HepG2 (cell line): ENCODE results near the gene TAB3. TPM values are rescaled to one million over a fixed set of nuclear protein-coding genes. Genes with fewer than 3 reads are reported as not detected.

Source experiments
- ATAC-seq: fragments of 200-7000 bp; cut with Tn5 transposase; 3 replicates; pipeline ENCODE4 v1.9.1; 2020; ENCODE audit warnings: mild to moderate bottlenecking, moderate library complexity
- BruUV-seq: library from RNA; stranded (reverse); fragments of 400-500 nt; replicated peaks from 2 replicates; lab custom pipeline; 2021; lab: Mats Ljungman, UMichigan
- CTCF ChIA-PET: fragments of 300-600 bp; formaldehyde crosslinking; extraction: SDS; loops from one replicate; lab custom pipeline; 2021; ENCODE audit warnings: low total read pairs, inconsistent platforms, low intra/inter-chr PET ratio; lab: Yijun Ruan, JAX
- POLR2A ChIA-PET: fragments of 350-600 bp; sonication (Branson Sonifier 250); formaldehyde crosslinking; loops from one replicate; lab custom pipeline; 2020; ENCODE audit warnings: antibody characterized with exemption, inconsistent platforms; lab: Yijun Ruan, JAX
- DNase-seq: peaks from one replicate; pipeline ENCODE4 v3.0.0-alpha.2; 2015; ENCODE audit warnings: low spot score
- FAIRE-seq: peaks from 3 replicates; lab custom pipeline; 2011; peaks lifted over from hg19 to GRCh38; lab: Jason Lieb, UNC
- H2AFZ ChIP-seq: one replicate; pipeline ENCODE4 v1.6.1; 2011; ENCODE audit warnings: low read length, inconsistent platforms
- H3K27ac ChIP-seq: fragments of 300-600 bp; 3 replicates; pipeline ENCODE4 v1.8.0; 2011; ENCODE audit warnings: mixed run types, mild to moderate bottlenecking, mixed read lengths, low read length, inconsistent platforms; ENCODE audit not compliant: insufficient read depth; ENCODE audit errors: extremely low read length
- H3K27me3 ChIP-seq, 2 experiments: fragments of 200-600 bp in 1 of 2; 2 replicates in 1 of 2; 3 replicates in 1 of 2; pipeline versions ENCODE4 v1.6.0 to v1.8.0; 2011; ENCODE audit warnings: low read length in 2 of 2, mild to moderate bottlenecking in 2 of 2, moderate library complexity in 2 of 2, inconsistent platforms in 1 of 2; ENCODE audit not compliant: insufficient read depth in 2 of 2, control insufficient read depth in 1 of 2
- H3K36me3 ChIP-seq, 2 experiments: fragments of 200-600 bp in 1 of 2; replicated peaks in 1 of 2; 2 replicates in 1 of 2; 3 replicates in 1 of 2; pipeline versions ENCODE4 v1.5.1 to v1.8.0; 2011; ENCODE audit warnings: low read length in 2 of 2, inconsistent platforms in 1 of 2; ENCODE audit not compliant: insufficient read depth in 2 of 2, control insufficient read depth in 1 of 2
- H3K4me1 ChIP-seq: 2 replicates; pipeline ENCODE4 v1.5.1; 2012; ENCODE audit warnings: low read length, inconsistent platforms; ENCODE audit not compliant: insufficient read depth
- H3K4me2 ChIP-seq: 2 replicates; pipeline ENCODE4 v1.6.0; 2011; ENCODE audit warnings: low read depth, low read length, inconsistent platforms
- H3K4me3 ChIP-seq, 3 experiments: fragments of 200-600 bp in 1 of 3; sonication (generic), shearing (Covaris generic) in 1 of 3; replicated peaks in 1 of 3; 2 replicates each; pipeline ENCODE4 v1.5.1; 2011 to 2016; ENCODE audit warnings: low read length in 3 of 3, inconsistent platforms in 2 of 3, low read depth in 2 of 3, mild to moderate bottlenecking in 2 of 3, control low read depth in 1 of 3, mixed read lengths in 1 of 3; ENCODE audit not compliant: insufficient read depth in 1 of 3
- H3K79me2 ChIP-seq: one replicate; pipeline ENCODE4 v1.6.1; 2011; ENCODE audit warnings: low read length, inconsistent platforms; ENCODE audit not compliant: insufficient read depth
- H3K9ac ChIP-seq: 2 replicates; pipeline ENCODE4 v1.6.0; 2011; ENCODE audit warnings: mild to moderate bottlenecking, low read depth, low read length, inconsistent platforms; ENCODE audit not compliant: insufficient read depth
- H3K9me3 ChIP-seq: 2 replicates; pipeline ENCODE4 v1.5.1; 2012; ENCODE audit warnings: mild to moderate bottlenecking, low read length
- H4K20me1 ChIP-seq: 2 replicates; pipeline ENCODE4 v1.6.0; 2011; ENCODE audit warnings: inconsistent platforms, mild to moderate bottlenecking, low read length, moderate library complexity; ENCODE audit not compliant: insufficient read depth
- CBX2 ChIP-seq, 2 experiments: fragments of 200-600 bp in 1 of 2; sonication (generic); formaldehyde crosslinking in 1 of 2; IDR thresholded peaks; 2 replicates each; pipeline versions ENCODE4 v1.7.0 to v1.8.1; 2018 to 2022; ENCODE audit warnings: low read depth in 2 of 2, low read length in 1 of 2, mild to moderate bottlenecking in 1 of 2, missing genetic modification reagents in 1 of 2
- EP300 ChIP-seq, 3 experiments: sonication (generic) in 1 of 3; formaldehyde crosslinking in 1 of 3; IDR thresholded peaks; 2 replicates each; pipeline versions ENCODE4 v1.5.1 to v1.6.1; 2011 to 2020; ENCODE audit warnings: low read depth in 2 of 3, low read length in 2 of 3, borderline replicate concordance in 1 of 3, improper control_type of control experiment in 1 of 3, mild to moderate bottlenecking in 1 of 3, missing genetic modification reagents in 1 of 3, moderate library complexity in 1 of 3
- IKZF5 ChIP-seq: IDR thresholded peaks from 2 replicates; pipeline ENCODE4 v1.6.1; 2018; ENCODE audit warnings: missing genetic modification reagents, mild to moderate bottlenecking, missing compliant biosample characterization
- KDM2A ChIP-seq: sonication (generic); formaldehyde crosslinking; IDR thresholded peaks from 2 replicates; pipeline ENCODE4 v1.4.0; 2020; ENCODE audit warnings: low read depth, missing genetic modification reagents, borderline replicate concordance
- NCOA5 ChIP-seq: sonication (generic); formaldehyde crosslinking; IDR thresholded peaks from 2 replicates; pipeline ENCODE4 v1.4.0; 2020; ENCODE audit warnings: missing genetic modification reagents
- NR2F2 ChIP-seq: IDR thresholded peaks from 2 replicates; pipeline ENCODE4 v1.6.1; 2012; ENCODE audit warnings: low read depth, inconsistent platforms, borderline replicate concordance
- PAF1 ChIP-seq: IDR thresholded peaks from 2 replicates; pipeline ENCODE4 v1.6.1; 2016; ENCODE audit warnings: missing genetic modification reagents, missing compliant biosample characterization
- RARA ChIP-seq: IDR thresholded peaks from 2 replicates; pipeline ENCODE4 v1.6.1; 2016; ENCODE audit warnings: missing genetic modification reagents, missing compliant biosample characterization
- RXRB ChIP-seq: IDR thresholded peaks from 2 replicates; pipeline ENCODE4 v1.6.1; 2016; ENCODE audit warnings: borderline replicate concordance, missing genetic modification reagents, missing compliant biosample characterization
- SOX6 ChIP-seq, 2 experiments: fragments of 450-650 bp in 1 of 2; sonication (generic) in 1 of 2; formaldehyde crosslinking in 1 of 2; IDR thresholded peaks; 2 replicates each; pipeline versions ENCODE4 v1.4.0 to v1.6.1; 2017 to 2020; ENCODE audit warnings: antibody characterized with exemption in 1 of 2, mild to moderate bottlenecking in 1 of 2, missing genetic modification reagents in 1 of 2
- ZNF12 ChIP-seq: sonication (generic); formaldehyde crosslinking; IDR thresholded peaks from 2 replicates; pipeline ENCODE4 v1.5.0; 2020; ENCODE audit warnings: missing genetic modification reagents
- ZNF17 ChIP-seq: sonication (generic); formaldehyde crosslinking; IDR thresholded peaks from 2 replicates; pipeline ENCODE4 v1.5.0; 2020; ENCODE audit warnings: mild to moderate bottlenecking, missing genetic modification reagents
- ZNF282 ChIP-seq: fragments of 450-650 bp; IDR thresholded peaks from 2 replicates; pipeline ENCODE4 v1.6.1; 2018; ENCODE audit not compliant: partially characterized antibody
- ZNF569 ChIP-seq: sonication (generic); formaldehyde crosslinking; IDR thresholded peaks from 2 replicates; pipeline ENCODE4 v1.5.0; 2020; ENCODE audit warnings: mild to moderate bottlenecking, missing genetic modification reagents, moderate library complexity, borderline replicate concordance
- ZNF788 ChIP-seq: sonication (generic); formaldehyde crosslinking; IDR thresholded peaks from 2 replicates; pipeline ENCODE4 v1.5.0; 2020; ENCODE audit warnings: mild to moderate bottlenecking, missing genetic modification reagents, borderline replicate concordance
- WGBS: methylation state at CpG from one replicate; pipeline ENCODE4 v1.1.6; 2017; ENCODE audit warnings: low lambda C conversion rate; 5-methylcytosine and 5-hydroxymethylcytosine counted together
- in situ Hi-C: cut with HindIII; loops from 2 replicates; pipeline ENCODE4 v1.10.0; 2017; ENCODE audit warnings: low pct_unique_long_range_greater_than_20kb; ENCODE audit not compliant: extremely low pct_ligation_motif_present
- intact Hi-C: fragments of 100-400 bp; cut with micrococcal nuclease; formaldehyde crosslinking; loops from one replicate; pipeline ENCODE4 v1.10.0; 2022; ENCODE audit not compliant: unreplicated experiment
- polyA plus RNA-seq, 8 experiments: library from polyadenylated mRNA; depleted of rRNA in 3 of 8; stranded (reverse) in 7 of 8; unstranded in 1 of 8; fragments of >200 nt; fragmentation: Illumina TruSeq in 4 of 8; extraction: Trizol in 4 of 8; gene quantifications; 2 replicates each; pipeline versions ENCODE4 v1.2.1 to v1.2.3, GENCODE V29; 2011 to 2016; ENCODE audit warnings: low read depth in 4 of 8, missing spikeins in 1 of 8, mixed read lengths in 1 of 8; ENCODE audit not compliant: insufficient read depth in 1 of 8
- total RNA-seq, 5 experiments: library from RNA; depleted of rRNA; stranded (reverse); fragments of >200 nt; fragmentation: Illumina TruSeq; extraction: Trizol; gene quantifications; 2 replicates each; pipeline ENCODE4 v1.2.3, GENCODE V29; 2016; ENCODE audit warnings: low read depth in 1 of 5
- TF ChIP-seq, protein P1 (sequence below): sonication (generic); formaldehyde crosslinking; conservative IDR thresholded peaks from 2 replicates; pipeline ENCODE4 v1.4.0; 2020; ENCODE audit warnings: missing genetic modification reagents
- TF ChIP-seq, protein P2 (sequence below): IDR thresholded peaks from 2 replicates; pipeline ENCODE4 v1.6.1; 2016; ENCODE audit warnings: control low read depth
- TF ChIP-seq, protein P3 (sequence below): sonication (generic); formaldehyde crosslinking; IDR thresholded peaks from 2 replicates; pipeline ENCODE4 v1.4.0; 2020; ENCODE audit warnings: missing genetic modification reagents

The TAB3 gene
- total and polyA plus RNA-seq, 2 of the 13 experiments (the other 11 are each of a cell fraction or from before 2014, with no cell fraction given): 27.2 to 59.8 TPM

GRCh38 chrX:30876367-30876766, 12.7 kb downstream of the TAB3 start:
- H3K4me3 ChIP-seq: peak overlapping the region in 1 of 3 experiments; percentile 43; a peak in 2 of 6 replicates
- FAIRE-seq: peak; percentile 96
- TF ChIP-seq NCOA5 (CRISPR knock-in tag) (no peak), IKZF5 (CRISPR knock-in tag) (no peak), ZNF17 (no peak), KDM2A (CRISPR knock-in tag) (no peak), RARA (peak; percentile 82), ZNF788 (CRISPR knock-in tag) (no peak; the same call in 1 of the 2 replicates), ZNF569 (no peak), ZNF12 (CRISPR knock-in tag) (no peak), RXRB (CRISPR knock-in tag) (0 out of 2 replicates have a peak, but pooled peaks have one; percentile 34), ZNF282 (no peak), SOX6 (IDR thresholded peaks at IDR 0.05) (no peak), SOX6 (CRISPR knock-in tag; IDR thresholded peaks at IDR 0.05) (peak; percentile 44; the same call in 1 of the 2 replicates), EP300 (IDR thresholded peaks at IDR 0.05; ENCODE audit: low read depth in 2 of 2, low read length in 2 of 2) (peak in 1 of 2 experiments; percentile 56; a peak in 2 of 4 replicates), EP300 (CRISPR knock-in tag; IDR thresholded peaks at IDR 0.05; ENCODE audit: borderline replicate concordance) (0 out of 2 replicates have a peak, but pooled peaks have one; percentile 17), CBX2 (IDR thresholded peaks at IDR 0.05; ENCODE audit: low read depth, low read length) (no peak), CBX2 (CRISPR knock-in tag; IDR thresholded peaks at IDR 0.05; ENCODE audit: low read depth) (no peak), PAF1 (CRISPR knock-in tag) (no peak), NR2F2 (0 out of 2 replicates have a peak, but pooled peaks have one; percentile 37)
- TF ChIP-seq, protein P1, sequence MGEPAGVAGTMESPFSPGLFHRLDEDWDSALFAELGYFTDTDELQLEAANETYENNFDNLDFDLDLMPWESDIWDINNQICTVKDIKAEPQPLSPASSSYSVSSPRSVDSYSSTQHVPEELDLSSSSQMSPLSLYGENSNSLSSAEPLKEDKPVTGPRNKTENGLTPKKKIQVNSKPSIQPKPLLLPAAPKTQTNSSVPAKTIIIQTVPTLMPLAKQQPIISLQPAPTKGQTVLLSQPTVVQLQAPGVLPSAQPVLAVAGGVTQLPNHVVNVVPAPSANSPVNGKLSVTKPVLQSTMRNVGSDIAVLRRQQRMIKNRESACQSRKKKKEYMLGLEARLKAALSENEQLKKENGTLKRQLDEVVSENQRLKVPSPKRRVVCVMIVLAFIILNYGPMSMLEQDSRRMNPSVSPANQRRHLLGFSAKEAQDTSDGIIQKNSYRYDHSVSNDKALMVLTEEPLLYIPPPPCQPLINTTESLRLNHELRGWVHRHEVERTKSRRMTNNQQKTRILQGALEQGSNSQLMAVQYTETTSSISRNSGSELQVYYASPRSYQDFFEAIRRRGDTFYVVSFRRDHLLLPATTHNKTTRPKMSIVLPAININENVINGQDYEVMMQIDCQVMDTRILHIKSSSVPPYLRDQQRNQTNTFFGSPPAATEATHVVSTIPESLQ: no peak
- TF ChIP-seq, protein P2, sequence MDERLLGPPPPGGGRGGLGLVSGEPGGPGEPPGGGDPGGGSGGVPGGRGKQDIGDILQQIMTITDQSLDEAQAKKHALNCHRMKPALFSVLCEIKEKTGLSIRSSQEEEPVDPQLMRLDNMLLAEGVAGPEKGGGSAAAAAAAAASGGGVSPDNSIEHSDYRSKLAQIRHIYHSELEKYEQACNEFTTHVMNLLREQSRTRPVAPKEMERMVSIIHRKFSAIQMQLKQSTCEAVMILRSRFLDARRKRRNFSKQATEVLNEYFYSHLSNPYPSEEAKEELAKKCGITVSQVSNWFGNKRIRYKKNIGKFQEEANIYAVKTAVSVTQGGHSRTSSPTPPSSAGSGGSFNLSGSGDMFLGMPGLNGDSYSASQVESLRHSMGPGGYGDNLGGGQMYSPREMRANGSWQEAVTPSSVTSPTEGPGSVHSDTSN (CRISPR knock-in tag): no peak
- TF ChIP-seq, protein P3, sequence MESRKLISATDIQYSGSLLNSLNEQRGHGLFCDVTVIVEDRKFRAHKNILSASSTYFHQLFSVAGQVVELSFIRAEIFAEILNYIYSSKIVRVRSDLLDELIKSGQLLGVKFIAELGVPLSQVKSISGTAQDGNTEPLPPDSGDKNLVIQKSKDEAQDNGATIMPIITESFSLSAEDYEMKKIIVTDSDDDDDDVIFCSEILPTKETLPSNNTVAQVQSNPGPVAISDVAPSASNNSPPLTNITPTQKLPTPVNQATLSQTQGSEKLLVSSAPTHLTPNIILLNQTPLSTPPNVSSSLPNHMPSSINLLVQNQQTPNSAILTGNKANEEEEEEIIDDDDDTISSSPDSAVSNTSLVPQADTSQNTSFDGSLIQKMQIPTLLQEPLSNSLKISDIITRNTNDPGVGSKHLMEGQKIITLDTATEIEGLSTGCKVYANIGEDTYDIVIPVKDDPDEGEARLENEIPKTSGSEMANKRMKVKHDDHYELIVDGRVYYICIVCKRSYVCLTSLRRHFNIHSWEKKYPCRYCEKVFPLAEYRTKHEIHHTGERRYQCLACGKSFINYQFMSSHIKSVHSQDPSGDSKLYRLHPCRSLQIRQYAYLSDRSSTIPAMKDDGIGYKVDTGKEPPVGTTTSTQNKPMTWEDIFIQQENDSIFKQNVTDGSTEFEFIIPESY (CRISPR knock-in tag): no peak

More at GRCh38 chrX:30876367-30876766, 12.7 kb downstream of the TAB3 start:
- in situ Hi-C loops (no loop called here), intact Hi-C loops (no loop called here)
- H2AFZ ChIP-seq: no peak overlapping the region
- no peaks in the 10 kb centered on the region for H3K9me3 ChIP-seq
- H4K20me1 ChIP-seq: no peaks in the 10 kb centered on the region
- DNase-seq (peak; percentile 25), ATAC-seq (peak; percentile 55)
- 4% methylated on average over 5 of the region's 6 CpGs for WGBS
- ChIA-PET CTCF (no interaction called here), POLR2A (interaction anchor here (0.7 to 1.9 kb wide), 5 partner anchors 10 to 53 kb away, joined by 3 to 7 read pairs (median 3); partner anchors contain the start of gene TAB3)
- H3K27ac ChIP-seq: peak overlapping the region; percentile 78
- BruUV-seq: no TSS peak
- peaks cover 95% of the 10 kb centered on the region for H3K79me2 ChIP-seq
- peak overlapping the region; percentile 58; the same call in 1 of the 2 replicates for H3K9ac ChIP-seq
- peaks cover 80% of the 10 kb centered on the region for H3K4me1 ChIP-seq
- H3K27me3 ChIP-seq: no peaks in the 10 kb centered on the region
- H3K36me3 ChIP-seq: no peaks in the 10 kb centered on the region; a peak in 1 of 5 replicates
- peak overlapping the region; percentile 65 for H3K4me2 ChIP-seq
